ENCODE results near the gene ARHGAP42. TPM values are rescaled to one million over a fixed set of nuclear protein-coding genes. Genes with fewer than 3 reads are reported as not detected.

ARHGAP42 gene
- total RNA-seq, 2 experiments from 2014 or later = not detected

- no peak for DNase-seq
- no peak for ATAC-seq (ENCODE audit: low read depth)
- H3K36me3 Mint-ChIP-seq = no peaks in the 10 kb centered on the region
- H3K27me3 Mint-ChIP-seq = peaks cover 2% of the 10 kb centered on the region
- H3K9me3 Mint-ChIP-seq = no peaks in the 10 kb centered on the region
- H3K27ac Mint-ChIP-seq = no peak overlapping the region
- POLR2A ChIA-PET = no interaction called here
- H3K4me1 Mint-ChIP-seq = no peaks in the 10 kb centered on the region
- no peak overlapping the region for H3K4me3 Mint-ChIP-seq
Observed at GRCh38 chr11:100791103-100791502, 104.0 kb downstream of the ARHGAP42 start.

GRCh38 chr11:100791860-100792259 is 104.8 kb downstream of the ARHGAP42 start:
- Mint-ChIP-seq H3K27ac (no peak overlapping the region), H3K36me3 (no peaks in the 10 kb centered on the region), H3K4me1 (no peaks in the 10 kb centered on the region), H3K4me3 (no peak overlapping the region), H3K9me3 (no peaks in the 10 kb centered on the region), H3K27me3 (peaks cover 2% of the 10 kb centered on the region)
- POLR2A ChIA-PET = no interaction called here
- no peak for ATAC-seq (ENCODE audit: low read depth)
- DNase-seq = no peak

- no peak for ATAC-seq (ENCODE audit: low read depth)
- Mint-ChIP-seq H3K36me3 (no peaks in the 10 kb centered on the region), H3K4me3 (no peak overlapping the region), H3K9me3 (no peaks in the 10 kb centered on the region), H3K4me1 (no peaks in the 10 kb centered on the region), H3K27ac (no peak overlapping the region), H3K27me3 (peaks cover 2% of the 10 kb centered on the region)
- POLR2A ChIA-PET = no interaction called here
- no peak for DNase-seq
Observed at GRCh38 chr11:100793525-100793924, 106.4 kb downstream of the ARHGAP42 start.

GRCh38 chr11:100794446-100794845 is 107.4 kb downstream of the ARHGAP42 start:
- no peaks in the 10 kb centered on the region for H3K9me3 Mint-ChIP-seq
- H3K27me3 Mint-ChIP-seq = peaks cover 2% of the 10 kb centered on the region
- H3K36me3 Mint-ChIP-seq = no peaks in the 10 kb centered on the region
- ATAC-seq (ENCODE audit: low read depth) = no peak
- H3K27ac Mint-ChIP-seq = no peak overlapping the region
- H3K4me3 Mint-ChIP-seq = no peak overlapping the region
- H3K4me1 Mint-ChIP-seq = no peaks in the 10 kb centered on the region
- DNase-seq = no peak
- POLR2A ChIA-PET = no interaction called here

- DNase-seq = no peak
- H3K4me1 Mint-ChIP-seq = no peaks in the 10 kb centered on the region
- POLR2A ChIA-PET = no interaction called here
- H3K9me3 Mint-ChIP-seq = no peaks in the 10 kb centered on the region
- no peak overlapping the region for H3K4me3 Mint-ChIP-seq
- H3K27ac Mint-ChIP-seq = no peak overlapping the region
- H3K27me3 Mint-ChIP-seq = no peaks in the 10 kb centered on the region
- no peak for ATAC-seq (ENCODE audit: low read depth)
- no peaks in the 10 kb centered on the region for H3K36me3 Mint-ChIP-seq
Observed at GRCh38 chr11:100799445-100799844, 112.4 kb downstream of the ARHGAP42 start.

- H3K9me3 Mint-ChIP-seq = no peaks in the 10 kb centered on the region
- no peaks in the 10 kb centered on the region for H3K27me3 Mint-ChIP-seq
- no peak overlapping the region for H3K4me3 Mint-ChIP-seq
- ATAC-seq (ENCODE audit: low read depth) = no peak
- DNase-seq = no peak
- H3K4me1 Mint-ChIP-seq = no peaks in the 10 kb centered on the region
- no peaks in the 10 kb centered on the region for H3K36me3 Mint-ChIP-seq
- POLR2A ChIA-PET = no interaction called here
- no peak overlapping the region for H3K27ac Mint-ChIP-seq
Observed at GRCh38 chr11:100800202-100800601, 113.1 kb downstream of the ARHGAP42 start.

GRCh38 chr11:100801225-100801999 is 114.3 kb downstream of the ARHGAP42 start:
- no peak overlapping the region for H3K4me3 Mint-ChIP-seq
- H3K36me3 Mint-ChIP-seq = no peaks in the 10 kb centered on the region
- no peak for ATAC-seq (ENCODE audit: low read depth)
- POLR2A ChIA-PET = no interaction called here
- no peak overlapping the region for H3K27ac Mint-ChIP-seq
- no peak for DNase-seq
- no peaks in the 10 kb centered on the region for H3K4me1 Mint-ChIP-seq
- H3K27me3 Mint-ChIP-seq = no peaks in the 10 kb centered on the region
- H3K9me3 Mint-ChIP-seq = no peaks in the 10 kb centered on the region

GRCh38 chr11:100805506-100806199 is 118.6 kb downstream of the ARHGAP42 start:
- H3K27ac Mint-ChIP-seq = no peak overlapping the region
- H3K36me3 Mint-ChIP-seq = no peaks in the 10 kb centered on the region
- ATAC-seq (ENCODE audit: low read depth) (no peak), DNase-seq (no peak)
- no peaks in the 10 kb centered on the region for H3K9me3 Mint-ChIP-seq
- no peaks in the 10 kb centered on the region for H3K27me3 Mint-ChIP-seq
- no peak overlapping the region for H3K4me3 Mint-ChIP-seq
- POLR2A ChIA-PET = no interaction called here
- no peaks in the 10 kb centered on the region for H3K4me1 Mint-ChIP-seq

- no peak for ATAC-seq (ENCODE audit: low read depth)
- no peaks in the 10 kb centered on the region for H3K4me1 Mint-ChIP-seq
- no peaks in the 10 kb centered on the region for H3K36me3 Mint-ChIP-seq
- DNase-seq = no peak
- POLR2A ChIA-PET = no interaction called here
- H3K27me3 Mint-ChIP-seq = no peaks in the 10 kb centered on the region
- H3K27ac Mint-ChIP-seq = no peak overlapping the region
- no peaks in the 10 kb centered on the region for H3K9me3 Mint-ChIP-seq
- H3K4me3 Mint-ChIP-seq = no peak overlapping the region
Observed at GRCh38 chr11:100806296-100806695, 119.2 kb downstream of the ARHGAP42 start.

GRCh38 chr11:100808904-100809491 is 121.9 kb downstream of the ARHGAP42 start:
- H3K4me3 Mint-ChIP-seq = no peak overlapping the region
- no peaks in the 10 kb centered on the region for H3K36me3 Mint-ChIP-seq
- H3K9me3 Mint-ChIP-seq = no peaks in the 10 kb centered on the region
- DNase-seq (no peak), ATAC-seq (ENCODE audit: low read depth) (no peak)
- no peaks in the 10 kb centered on the region for H3K27me3 Mint-ChIP-seq
- no peak overlapping the region for H3K27ac Mint-ChIP-seq
- POLR2A ChIA-PET = no interaction called here
- H3K4me1 Mint-ChIP-seq = no peaks in the 10 kb centered on the region

GRCh38 chr11:100810146-100810545 is 123.1 kb downstream of the ARHGAP42 start:
- Mint-ChIP-seq H3K4me3 (no peak overlapping the region), H3K27me3 (no peaks in the 10 kb centered on the region), H3K27ac (no peak overlapping the region), H3K9me3 (peaks cover 1% of the 10 kb centered on the region), H3K36me3 (no peaks in the 10 kb centered on the region), H3K4me1 (no peaks in the 10 kb centered on the region)
- ATAC-seq (ENCODE audit: low read depth) (no peak), DNase-seq (no peak)
- POLR2A ChIA-PET = no interaction called here

- Mint-ChIP-seq H3K9me3 (peaks cover 1% of the 10 kb centered on the region), H3K36me3 (no peaks in the 10 kb centered on the region), H3K4me1 (no peaks in the 10 kb centered on the region), H3K27ac (no peak overlapping the region), H3K27me3 (no peaks in the 10 kb centered on the region), H3K4me3 (no peak overlapping the region)
- POLR2A ChIA-PET = no interaction called here
- ATAC-seq (ENCODE audit: low read depth) = no peak
- no peak for DNase-seq
Observed at GRCh38 chr11:100810666-100811065, 123.6 kb downstream of the ARHGAP42 start.

- peaks cover 1% of the 10 kb centered on the region for H3K9me3 Mint-ChIP-seq
- no peaks in the 10 kb centered on the region for H3K4me1 Mint-ChIP-seq
- POLR2A ChIA-PET = no interaction called here
- H3K4me3 Mint-ChIP-seq = no peak overlapping the region
- H3K36me3 Mint-ChIP-seq = no peaks in the 10 kb centered on the region
- DNase-seq (no peak), ATAC-seq (ENCODE audit: low read depth) (no peak)
- H3K27ac Mint-ChIP-seq = no peak overlapping the region
- H3K27me3 Mint-ChIP-seq = no peaks in the 10 kb centered on the region
Observed at GRCh38 chr11:100812517-100812916, 125.4 kb downstream of the ARHGAP42 start.

- no peak for ATAC-seq (ENCODE audit: low read depth)
- no peak for DNase-seq
- H3K4me3 Mint-ChIP-seq = no peak overlapping the region
- H3K4me1 Mint-ChIP-seq = no peaks in the 10 kb centered on the region
- POLR2A ChIA-PET = no interaction called here
- no peaks in the 10 kb centered on the region for H3K27me3 Mint-ChIP-seq
- H3K36me3 Mint-ChIP-seq = no peaks in the 10 kb centered on the region
- H3K9me3 Mint-ChIP-seq = peaks cover 1% of the 10 kb centered on the region
- H3K27ac Mint-ChIP-seq = no peak overlapping the region
Observed at GRCh38 chr11:100815787-100816330, 128.8 kb downstream of the ARHGAP42 start.
